ENCODE measurements around the gene EHF.

DNA sequence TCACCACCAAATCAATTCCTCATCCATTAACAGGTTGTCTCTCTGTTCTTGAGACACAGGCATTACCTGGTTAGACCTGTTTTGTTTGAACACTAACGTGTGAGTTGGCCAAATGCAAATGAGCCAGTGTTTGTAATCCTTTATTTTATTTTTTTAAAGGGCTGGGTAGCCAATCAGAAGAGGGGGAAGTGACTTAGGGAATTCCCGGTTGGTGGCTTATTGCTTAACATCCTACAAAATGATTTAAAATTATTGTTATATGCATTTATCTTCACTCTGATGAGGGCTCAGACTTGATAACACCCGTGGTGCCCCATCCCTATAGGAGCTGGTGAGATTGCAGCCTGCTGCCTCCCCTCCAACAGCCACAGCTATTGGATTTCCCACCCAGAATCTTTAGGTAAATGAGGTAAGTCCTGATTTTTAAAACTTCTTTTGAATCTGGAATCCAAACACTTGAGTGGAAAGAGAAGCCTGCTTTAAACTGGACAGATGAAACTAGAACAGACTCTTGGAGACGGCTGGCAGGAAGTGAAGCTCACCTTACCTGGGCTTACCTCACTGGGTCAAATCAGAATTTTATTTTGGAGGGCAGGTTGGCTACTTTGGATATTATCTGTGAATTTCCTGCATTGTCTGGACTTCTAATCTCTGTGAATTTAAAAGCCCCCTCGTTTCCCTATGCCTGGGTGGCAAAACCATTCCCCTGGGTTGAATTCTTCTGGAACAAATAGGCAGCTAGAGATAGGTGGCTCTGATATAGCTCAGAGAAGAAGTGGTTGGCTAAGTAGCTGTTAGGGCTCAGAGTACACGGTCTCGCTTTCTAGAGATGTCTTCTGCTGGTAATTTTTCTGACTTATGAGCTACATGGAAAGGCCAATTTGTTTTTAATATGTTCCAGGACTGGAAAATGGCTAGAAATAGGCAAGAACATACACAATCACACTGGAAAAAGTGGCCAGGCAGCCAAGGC, at the start of gene EHF:
- TF ChIP-seq EZH2phosphoT487 (IDR thresholded peaks at IDR 0.05; ENCODE audit: insufficient read depth, low read depth) (no peak), EZH2 (IDR thresholded peaks at IDR 0.05; ENCODE audit: insufficient read depth, poor library complexity, severe bottlenecking) (no peak)
